AG10803 (cell line): Measurements from ENCODE around the gene ANTXR1.
A peak's percentile ranks its signal among the peaks of the same experiment; 100 is the strongest.

Experiments
- DNase-seq: peaks from one replicate; pipeline ENCODE4 v3.0.0; 2010; ENCODE audit warnings: low read depth
- H3K4me3 ChIP-seq: 2 replicates; pipeline ENCODE4 v1.5.1; 2011; ENCODE audit warnings: mild to moderate bottlenecking, low read length, control low read depth
- CTCF ChIP-seq: conservative IDR thresholded peaks from 2 replicates; pipeline ENCODE4 v1.5.1; 2011; ENCODE audit warnings: mild to moderate bottlenecking, low read length, control low read depth, inconsistent platforms

ANTXR1 gene

GRCh38 chr2:69116438-69116837 lies 103.5 kb downstream of the ANTXR1 start:
- peak; percentile 63 for DNase-seq
- TF ChIP-seq CTCF, result no peak
- H3K4me3 ChIP-seq, result no peak overlapping the region

GRCh38 chr2:69118609-69119008 lies 105.6 kb downstream of the ANTXR1 start:
- TF ChIP-seq CTCF, result no peak
- DNase-seq, result peak; percentile 85
- no peak overlapping the region for H3K4me3 ChIP-seq

GRCh38 chr2:69119104-69119894 lies 106.3 kb downstream of the ANTXR1 start:
- peak; percentile 9; the same call in 1 of the 2 replicates for TF ChIP-seq CTCF
- DNase-seq, result peak; percentile 36
- no peak overlapping the region for H3K4me3 ChIP-seq

- no peak overlapping the region for H3K4me3 ChIP-seq
- no peak for TF ChIP-seq CTCF
- DNase-seq, result peak; percentile 69
Observed at GRCh38 chr2:69122271-69122670, 109.3 kb downstream of the ANTXR1 start.

- H3K4me3 ChIP-seq, result no peak overlapping the region
- no peak for TF ChIP-seq CTCF
- DNase-seq, result no peak
Observed at GRCh38 chr2:69123182-69123581, 110.2 kb downstream of the ANTXR1 start.

GRCh38 chr2:69124343-69124742 lies 111.4 kb downstream of the ANTXR1 start:
- TF ChIP-seq CTCF, result no peak
- no peak overlapping the region for H3K4me3 ChIP-seq
- DNase-seq, result no peak

GRCh38 chr2:69125816-69126215 lies 112.8 kb downstream of the ANTXR1 start:
- H3K4me3 ChIP-seq, result no peak overlapping the region
- no peak for DNase-seq
- no peak for TF ChIP-seq CTCF
